ENCODE results near the gene SMAD6. TPM values are rescaled to one million over a fixed set of nuclear protein-coding genes. Genes with fewer than 3 reads are reported as not detected.
A peak's percentile ranks its signal among the peaks of the same experiment; 100 is the strongest.

Gene SMAD6
- polyA plus RNA-seq, 1 donor from 2014 or later: 0.16 TPM

DNA sequence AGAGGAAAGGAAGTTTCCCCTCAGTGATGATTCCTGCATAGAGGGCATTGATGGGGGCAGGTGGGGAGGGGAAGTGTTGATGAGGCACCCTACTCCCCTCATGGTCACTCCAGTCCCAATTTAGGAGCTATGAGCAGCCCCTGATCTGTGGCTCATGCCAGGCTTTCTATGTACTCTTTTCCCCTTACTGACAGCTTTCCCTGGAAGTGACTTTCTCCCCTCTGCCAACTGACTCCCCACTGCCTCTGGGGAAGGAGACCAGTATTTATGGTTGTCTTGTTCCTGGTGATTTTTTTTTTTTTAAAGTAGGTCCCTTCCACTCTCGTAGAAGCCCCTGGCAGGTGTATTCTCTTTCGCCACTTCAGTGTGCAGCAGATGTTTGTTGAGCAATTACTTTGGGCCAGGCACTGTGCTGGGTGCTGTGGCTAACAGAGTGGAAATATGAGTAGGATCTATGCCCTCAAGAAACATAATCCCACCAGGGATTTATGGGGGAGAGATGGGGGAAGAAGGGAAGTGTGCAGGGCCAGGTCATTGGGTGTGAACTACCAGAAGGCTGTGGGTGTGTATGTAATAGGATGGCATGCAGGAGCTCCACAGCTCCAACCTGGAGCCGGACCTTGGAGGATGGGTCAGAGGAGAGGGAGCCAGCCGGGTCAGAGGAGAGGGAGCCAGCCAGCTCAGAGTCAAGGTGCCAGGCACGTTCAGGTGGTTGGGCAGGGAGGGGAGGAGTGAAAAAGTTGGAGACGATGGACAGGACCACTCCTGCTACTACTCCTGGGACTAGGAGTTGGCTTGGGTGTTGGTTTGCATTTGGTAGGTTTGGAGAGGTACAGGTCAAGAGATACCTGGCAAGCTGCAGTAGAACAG is 3.5 kb downstream of the SMAD6 start:
- no peak overlapping the region for H3K4me2 ChIP-seq (ENCODE audit: low read length)
- no peaks in the 10 kb centered on the region for H3K9me3 ChIP-seq (ENCODE audit: low read length)
- H3K4me3 ChIP-seq (ENCODE audit: low read length): no peak overlapping the region
- no peaks in the 10 kb centered on the region for H3K36me3 ChIP-seq (ENCODE audit: insufficient read depth, low read length)
- no peak overlapping the region for H2AFZ ChIP-seq (ENCODE audit: low read depth, low read length)
- H3F3A ChIP-seq (ENCODE audit: insufficient read depth, low read length, poor library complexity, severe bottlenecking): no peaks in the 10 kb centered on the region
- H3K9me2 ChIP-seq (ENCODE audit: insufficient read depth, low read length): no peaks in the 10 kb centered on the region
- H4K20me1 ChIP-seq (ENCODE audit: insufficient read depth): no peaks in the 10 kb centered on the region
- peaks cover 53% of the 10 kb centered on the region for H3K27me3 ChIP-seq (ENCODE audit: insufficient read depth, low read depth, low read length)
- H3K79me2 ChIP-seq (replicated peaks; ENCODE audit: insufficient read depth, low read length): no peaks in the 10 kb centered on the region
- H3K9ac ChIP-seq (ENCODE audit: low read length): no peak overlapping the region
- TF ChIP-seq SMC3 (conservative IDR thresholded peaks at IDR 0.05; ENCODE audit: poor library complexity): no peak
- TF ChIP-seq, protein P1, sequence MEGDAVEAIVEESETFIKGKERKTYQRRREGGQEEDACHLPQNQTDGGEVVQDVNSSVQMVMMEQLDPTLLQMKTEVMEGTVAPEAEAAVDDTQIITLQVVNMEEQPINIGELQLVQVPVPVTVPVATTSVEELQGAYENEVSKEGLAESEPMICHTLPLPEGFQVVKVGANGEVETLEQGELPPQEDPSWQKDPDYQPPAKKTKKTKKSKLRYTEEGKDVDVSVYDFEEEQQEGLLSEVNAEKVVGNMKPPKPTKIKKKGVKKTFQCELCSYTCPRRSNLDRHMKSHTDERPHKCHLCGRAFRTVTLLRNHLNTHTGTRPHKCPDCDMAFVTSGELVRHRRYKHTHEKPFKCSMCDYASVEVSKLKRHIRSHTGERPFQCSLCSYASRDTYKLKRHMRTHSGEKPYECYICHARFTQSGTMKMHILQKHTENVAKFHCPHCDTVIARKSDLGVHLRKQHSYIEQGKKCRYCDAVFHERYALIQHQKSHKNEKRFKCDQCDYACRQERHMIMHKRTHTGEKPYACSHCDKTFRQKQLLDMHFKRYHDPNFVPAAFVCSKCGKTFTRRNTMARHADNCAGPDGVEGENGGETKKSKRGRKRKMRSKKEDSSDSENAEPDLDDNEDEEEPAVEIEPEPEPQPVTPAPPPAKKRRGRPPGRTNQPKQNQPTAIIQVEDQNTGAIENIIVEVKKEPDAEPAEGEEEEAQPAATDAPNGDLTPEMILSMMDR (IDR thresholded peaks at IDR 0.05; ENCODE audit: poor library complexity, severe bottlenecking): no peak
- H3K27ac ChIP-seq (ENCODE audit: low read length): no peak overlapping the region

DNA sequence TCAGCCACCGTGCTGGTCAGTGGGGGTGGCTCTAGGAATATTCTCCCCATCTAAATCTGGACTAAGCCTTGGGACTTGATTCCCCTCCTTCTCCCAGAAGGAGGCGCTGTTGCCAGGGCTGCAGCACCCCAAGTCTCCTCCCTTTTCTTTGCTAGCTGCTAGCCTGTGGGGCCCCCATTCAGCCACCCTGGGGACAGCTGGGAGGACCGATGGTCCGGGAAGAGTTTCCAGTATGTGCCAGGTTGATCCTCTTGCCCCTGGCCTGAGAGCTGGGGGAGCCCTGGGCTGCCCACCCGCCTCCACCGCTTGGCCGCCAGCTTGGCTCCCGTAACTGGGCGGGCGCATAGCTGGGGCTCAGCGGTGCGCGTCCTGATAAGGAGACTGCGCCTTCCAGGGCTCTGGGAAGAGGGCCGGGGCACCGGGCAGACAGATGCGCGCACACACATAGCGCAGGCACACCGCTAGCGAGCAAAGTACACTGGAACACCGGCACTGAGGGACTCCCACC is 4.2 kb downstream of the SMAD6 start:
- H3K9ac ChIP-seq (ENCODE audit: low read length): no peak overlapping the region
- H3K27me3 ChIP-seq (ENCODE audit: insufficient read depth, low read depth, low read length): peaks cover 47% of the 10 kb centered on the region
- H3K9me2 ChIP-seq (ENCODE audit: insufficient read depth, low read length): no peaks in the 10 kb centered on the region
- no peak overlapping the region for H3K4me3 ChIP-seq (ENCODE audit: low read length)
- no peaks in the 10 kb centered on the region for H3F3A ChIP-seq (ENCODE audit: insufficient read depth, low read length, poor library complexity, severe bottlenecking)
- no peak overlapping the region for H3K27ac ChIP-seq (ENCODE audit: low read length)
- H2AFZ ChIP-seq (ENCODE audit: low read depth, low read length): no peak overlapping the region
- TF ChIP-seq MXI1 (conservative IDR thresholded peaks at IDR 0.05; ENCODE audit: poor library complexity, severe bottlenecking) (no peak), SMC3 (conservative IDR thresholded peaks at IDR 0.05; ENCODE audit: poor library complexity) (no peak), EZH2 (IDR thresholded peaks at IDR 0.05; ENCODE audit: borderline replicate concordance, insufficient read depth, low read length, poor library complexity, severe bottlenecking) (no peak), EP300 (conservative IDR thresholded peaks at IDR 0.05; ENCODE audit: poor library complexity, severe bottlenecking) (no peak)
- TF ChIP-seq, protein P1 (IDR thresholded peaks at IDR 0.05; ENCODE audit: poor library complexity, severe bottlenecking): peak; percentile 9
- TF ChIP-seq, protein P2, sequence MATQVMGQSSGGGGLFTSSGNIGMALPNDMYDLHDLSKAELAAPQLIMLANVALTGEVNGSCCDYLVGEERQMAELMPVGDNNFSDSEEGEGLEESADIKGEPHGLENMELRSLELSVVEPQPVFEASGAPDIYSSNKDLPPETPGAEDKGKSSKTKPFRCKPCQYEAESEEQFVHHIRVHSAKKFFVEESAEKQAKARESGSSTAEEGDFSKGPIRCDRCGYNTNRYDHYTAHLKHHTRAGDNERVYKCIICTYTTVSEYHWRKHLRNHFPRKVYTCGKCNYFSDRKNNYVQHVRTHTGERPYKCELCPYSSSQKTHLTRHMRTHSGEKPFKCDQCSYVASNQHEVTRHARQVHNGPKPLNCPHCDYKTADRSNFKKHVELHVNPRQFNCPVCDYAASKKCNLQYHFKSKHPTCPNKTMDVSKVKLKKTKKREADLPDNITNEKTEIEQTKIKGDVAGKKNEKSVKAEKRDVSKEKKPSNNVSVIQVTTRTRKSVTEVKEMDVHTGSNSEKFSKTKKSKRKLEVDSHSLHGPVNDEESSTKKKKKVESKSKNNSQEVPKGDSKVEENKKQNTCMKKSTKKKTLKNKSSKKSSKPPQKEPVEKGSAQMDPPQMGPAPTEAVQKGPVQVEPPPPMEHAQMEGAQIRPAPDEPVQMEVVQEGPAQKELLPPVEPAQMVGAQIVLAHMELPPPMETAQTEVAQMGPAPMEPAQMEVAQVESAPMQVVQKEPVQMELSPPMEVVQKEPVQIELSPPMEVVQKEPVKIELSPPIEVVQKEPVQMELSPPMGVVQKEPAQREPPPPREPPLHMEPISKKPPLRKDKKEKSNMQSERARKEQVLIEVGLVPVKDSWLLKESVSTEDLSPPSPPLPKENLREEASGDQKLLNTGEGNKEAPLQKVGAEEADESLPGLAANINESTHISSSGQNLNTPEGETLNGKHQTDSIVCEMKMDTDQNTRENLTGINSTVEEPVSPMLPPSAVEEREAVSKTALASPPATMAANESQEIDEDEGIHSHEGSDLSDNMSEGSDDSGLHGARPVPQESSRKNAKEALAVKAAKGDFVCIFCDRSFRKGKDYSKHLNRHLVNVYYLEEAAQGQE (IDR thresholded peaks at IDR 0.05; ENCODE audit: borderline replicate concordance): no peak
- H4K20me1 ChIP-seq (ENCODE audit: insufficient read depth): no peaks in the 10 kb centered on the region
- no peak overlapping the region for H3K4me2 ChIP-seq (ENCODE audit: low read length)
- no peaks in the 10 kb centered on the region for H3K9me3 ChIP-seq (ENCODE audit: low read length)
- H3K79me2 ChIP-seq (replicated peaks; ENCODE audit: insufficient read depth, low read length): no peaks in the 10 kb centered on the region
- no peaks in the 10 kb centered on the region for H3K36me3 ChIP-seq (ENCODE audit: insufficient read depth, low read length)

Data from neural cell (in vitro differentiated cells).